SU-DHL-6 (cell line): ENCODE results near the gene HMGA1.

ENCODE experiments used
- H2AFZ ChIP-seq: fragments of 200-600 bp; sonication (generic); 2 replicates; pipeline ENCODE4 v1.6.1; 2014; ENCODE audit warnings: low read depth, mild to moderate bottlenecking, moderate library complexity, mixed read lengths, antibody characterized with exemption, low read length; ENCODE audit not compliant: severe bottlenecking
- H3F3A ChIP-seq: fragments of 200-600 bp; shearing (Covaris generic); 2 replicates; pipeline ENCODE4 v1.6.0; 2016; ENCODE audit warnings: antibody characterized with exemption, mild to moderate bottlenecking; ENCODE audit not compliant: insufficient read depth
- H3K27ac ChIP-seq: fragments of 200-600 bp; sonication (generic); 2 replicates; pipeline ENCODE4 v1.5.1; 2016; ENCODE audit warnings: low read depth, mild to moderate bottlenecking, low read length, moderate library complexity, mixed read lengths
- H3K27me3 ChIP-seq: fragments of 200-600 bp; sonication (generic), shearing (Covaris generic); 2 replicates; pipeline ENCODE4 v1.6.0; 2014; ENCODE audit warnings: mild to moderate bottlenecking, low read length
- H3K36me3 ChIP-seq: fragments of 200-600 bp; sonication (generic); 2 replicates; pipeline ENCODE4 v1.6.1; 2014; ENCODE audit warnings: mild to moderate bottlenecking, low read length, mixed read lengths
- H3K4me2 ChIP-seq: fragments of 300-600, 200-600 bp; shearing (Covaris generic), sonication (generic); 2 replicates; pipeline ENCODE4 v1.6.0; 2014; ENCODE audit warnings: low read length, low read depth, mild to moderate bottlenecking; ENCODE audit not compliant: poor library complexity, severe bottlenecking
- H3K4me3 ChIP-seq: fragments of 200-600 bp; sonication (generic); 2 replicates; pipeline ENCODE4 v1.5.1; 2014; ENCODE audit warnings: antibody characterized with exemption, low read length, mild to moderate bottlenecking, mixed read lengths; ENCODE audit not compliant: insufficient read depth, poor library complexity, severe bottlenecking
- H3K79me2 ChIP-seq: fragments of 200-600 bp; sonication (generic); 2 replicates; pipeline ENCODE4 v1.6.1; 2014; ENCODE audit warnings: mild to moderate bottlenecking, low read length, moderate library complexity; ENCODE audit not compliant: insufficient read depth
- H3K9ac ChIP-seq: fragments of 200-600 bp; sonication (generic); 2 replicates; pipeline ENCODE4 v1.7.0; 2014; ENCODE audit warnings: mild to moderate bottlenecking, low read length
- H3K9me2 ChIP-seq: fragments of 200-600 bp; sonication (generic); replicated peaks from 2 replicates; pipeline ENCODE4 v1.6.1; 2014; ENCODE audit warnings: low read length; ENCODE audit not compliant: insufficient read depth
- H3K9me3 ChIP-seq: fragments of 200-600 bp; sonication (generic); 2 replicates; pipeline ENCODE4 v1.6.1; 2014; ENCODE audit warnings: low read length, mixed read lengths; ENCODE audit not compliant: insufficient read depth
- H4K20me1 ChIP-seq: fragments of 200-600 bp; sonication (generic); 2 replicates; pipeline ENCODE4 v1.6.1; 2014; ENCODE audit warnings: low read depth, mild to moderate bottlenecking, antibody characterized with exemption, low read length, moderate library complexity, mixed read lengths
- CTCF ChIP-seq: fragments of 200-600 bp; sonication (generic); IDR thresholded peaks from one replicate; pipeline ENCODE4 v1.5.1; 2017; ENCODE audit warnings: antibody characterized with exemption, mild to moderate bottlenecking, low read length, moderate library complexity; ENCODE audit not compliant: insufficient read depth, poor library complexity, severe bottlenecking
- EZH2phosphoT487 ChIP-seq: fragments of 200-600 bp; sonication (generic), shearing (Covaris generic); conservative IDR thresholded peaks from 2 replicates; pipeline ENCODE4 v1.6.1; 2018; ENCODE audit warnings: mild to moderate bottlenecking, antibody characterized with exemption, low read length, moderate library complexity, mixed read lengths

HMGA1 gene

DNA sequence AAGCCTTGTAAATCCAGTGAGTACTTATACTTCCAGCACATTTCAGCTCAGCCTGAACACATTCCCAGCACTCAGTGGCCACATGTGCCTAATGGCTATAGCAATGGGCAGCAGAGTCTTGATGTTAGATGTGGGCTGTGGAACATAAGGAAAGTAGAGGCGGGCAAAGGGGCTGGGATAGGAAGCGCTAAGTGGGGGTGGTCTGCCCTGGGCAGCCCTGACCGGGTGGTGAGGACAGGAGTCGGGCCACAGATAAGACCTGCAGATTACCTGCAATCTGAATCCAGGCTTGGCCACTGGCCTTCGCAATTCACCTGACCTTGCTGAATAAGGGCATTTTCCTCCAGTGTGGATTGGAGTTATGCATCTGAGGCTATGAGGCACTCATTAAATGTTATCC, 11.1 kb upstream of the HMGA1 start:
- Histone ChIP-seq H3K27me3 (no peaks in the 10 kb centered on the region), H3K79me2 (no peaks in the 10 kb centered on the region), H3K27ac (no peak overlapping the region), H4K20me1 (no peaks in the 10 kb centered on the region), H3K9me2 (no peaks in the 10 kb centered on the region), H3K4me2 (no peak overlapping the region), H2AFZ (no peak overlapping the region), H3K4me3 (no peak overlapping the region), H3F3A (peaks cover 16% of the 10 kb centered on the region; the same call in 1 of the 2 replicates), H3K9me3 (no peaks in the 10 kb centered on the region), H3K9ac (no peak overlapping the region), H3K36me3 (no peaks in the 10 kb centered on the region)
- no peak for TF ChIP-seq CTCF
- TF ChIP-seq EZH2phosphoT487 = no peak

DNA sequence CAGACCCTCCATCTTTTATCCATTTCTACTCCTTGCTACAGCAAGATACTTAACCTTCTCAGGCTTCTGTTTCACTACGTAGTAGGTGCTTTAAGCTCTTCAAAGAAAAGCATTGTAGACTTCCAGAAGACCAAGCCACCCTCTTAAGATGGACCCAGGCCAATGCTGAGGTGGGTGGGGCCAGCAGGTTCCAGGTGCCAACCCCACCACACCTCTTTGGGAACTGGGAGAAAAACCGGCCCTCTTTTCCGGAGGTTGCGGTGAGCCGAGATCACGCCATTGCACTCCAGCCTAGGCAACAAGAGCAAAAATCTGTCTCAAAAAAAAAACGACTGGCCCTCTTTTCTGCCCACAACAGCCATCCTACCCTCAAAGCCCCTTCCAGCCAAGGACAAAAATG, 10.6 kb upstream of the HMGA1 start:
- Histone ChIP-seq H2AFZ (no peak overlapping the region), H3K9me3 (no peaks in the 10 kb centered on the region), H4K20me1 (no peaks in the 10 kb centered on the region), H3K4me3 (no peak overlapping the region), H3K9me2 (no peaks in the 10 kb centered on the region), H3K27ac (no peak overlapping the region), H3K4me2 (no peak overlapping the region), H3K36me3 (no peaks in the 10 kb centered on the region), H3K79me2 (no peaks in the 10 kb centered on the region), H3K27me3 (no peaks in the 10 kb centered on the region), H3K9ac (no peak overlapping the region), H3F3A (peaks cover 13% of the 10 kb centered on the region; the same call in 1 of the 2 replicates)
- TF ChIP-seq EZH2phosphoT487 = no peak
- no peak for TF ChIP-seq CTCF

- no peak overlapping the region for H3K4me3 ChIP-seq
Measured at GRCh38 chr6:34226731-34227586, 9.7 kb upstream of the HMGA1 start.

More at GRCh38 chr6:34226731-34227586, 9.7 kb upstream of the HMGA1 start:
- Histone ChIP-seq H3K4me2 (no peak overlapping the region), H3K27ac (no peak overlapping the region), H3K27me3 (no peaks in the 10 kb centered on the region), H2AFZ (no peak overlapping the region), H4K20me1 (no peaks in the 10 kb centered on the region), H3F3A (peaks cover 8% of the 10 kb centered on the region; the same call in 1 of the 2 replicates), H3K9me3 (no peaks in the 10 kb centered on the region), H3K36me3 (no peaks in the 10 kb centered on the region), H3K9ac (no peak overlapping the region), H3K9me2 (no peaks in the 10 kb centered on the region), H3K79me2 (no peaks in the 10 kb centered on the region)
- TF ChIP-seq EZH2phosphoT487 = no peak
- TF ChIP-seq CTCF = peak; percentile 31
